D721Med (cell line): Measurements from ENCODE around the gene SVEP1.

Experiments used
- DNase-seq: peaks from one replicate; pipeline ENCODE4 v3.0.0; 2011; ENCODE audit warnings: low spot score; ENCODE audit not compliant: insufficient read length
- FAIRE-seq: peaks from 2 replicates; lab custom pipeline; 2011; peaks lifted over from hg19 to GRCh38; lab: Jason Lieb, UNC
- TF ChIP-seq, protein P1 (sequence below): IDR thresholded peaks from 2 replicates; pipeline ENCODE4 v1.5.1; 2012; ENCODE audit warnings: mild to moderate bottlenecking, control low read depth; ENCODE audit not compliant: insufficient read depth; ENCODE audit errors: missing control alignments

SVEP1 gene

GRCh38 chr9:110443146-110443865 lies 136.2 kb downstream of the SVEP1 start:
- TF ChIP-seq, protein P1, sequence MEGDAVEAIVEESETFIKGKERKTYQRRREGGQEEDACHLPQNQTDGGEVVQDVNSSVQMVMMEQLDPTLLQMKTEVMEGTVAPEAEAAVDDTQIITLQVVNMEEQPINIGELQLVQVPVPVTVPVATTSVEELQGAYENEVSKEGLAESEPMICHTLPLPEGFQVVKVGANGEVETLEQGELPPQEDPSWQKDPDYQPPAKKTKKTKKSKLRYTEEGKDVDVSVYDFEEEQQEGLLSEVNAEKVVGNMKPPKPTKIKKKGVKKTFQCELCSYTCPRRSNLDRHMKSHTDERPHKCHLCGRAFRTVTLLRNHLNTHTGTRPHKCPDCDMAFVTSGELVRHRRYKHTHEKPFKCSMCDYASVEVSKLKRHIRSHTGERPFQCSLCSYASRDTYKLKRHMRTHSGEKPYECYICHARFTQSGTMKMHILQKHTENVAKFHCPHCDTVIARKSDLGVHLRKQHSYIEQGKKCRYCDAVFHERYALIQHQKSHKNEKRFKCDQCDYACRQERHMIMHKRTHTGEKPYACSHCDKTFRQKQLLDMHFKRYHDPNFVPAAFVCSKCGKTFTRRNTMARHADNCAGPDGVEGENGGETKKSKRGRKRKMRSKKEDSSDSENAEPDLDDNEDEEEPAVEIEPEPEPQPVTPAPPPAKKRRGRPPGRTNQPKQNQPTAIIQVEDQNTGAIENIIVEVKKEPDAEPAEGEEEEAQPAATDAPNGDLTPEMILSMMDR: no peak
- peak; percentile 94 for FAIRE-seq
- no peak for DNase-seq

GRCh38 chr9:110440796-110441195 lies 138.7 kb downstream of the SVEP1 start:
- TF ChIP-seq, protein P1: no peak
- DNase-seq (no peak), FAIRE-seq (no peak)

- DNase-seq (no peak), FAIRE-seq (no peak)
- TF ChIP-seq, protein P1: no peak
Observed at GRCh38 chr9:110440172-110440571, 139.4 kb downstream of the SVEP1 start.

GRCh38 chr9:110432253-110432652 lies 147.3 kb downstream of the SVEP1 start:
- FAIRE-seq (no peak), DNase-seq (no peak)
- TF ChIP-seq, protein P1: no peak

- FAIRE-seq (no peak), DNase-seq (no peak)
- TF ChIP-seq, protein P1: peak; percentile 20
Observed at GRCh38 chr9:110429453-110429852, 150.1 kb downstream of the SVEP1 start.

GRCh38 chr9:110427497-110428104 lies 151.9 kb downstream of the SVEP1 start:
- FAIRE-seq: no peak
- TF ChIP-seq, protein P1: peak; percentile 90
- DNase-seq: no peak
